ENCODE results near the gene TSPAN7. TPM values are rescaled to one million over a fixed set of nuclear protein-coding genes. Genes with fewer than 3 reads are reported as not detected.

Gene TSPAN7
- total RNA-seq, 1 donor from 2014 or later: 122 TPM

GRCh38 chrX:38636949-38637819, 75.8 kb downstream of the TSPAN7 start:
- DNase-seq (ENCODE audit: low spot score in 2 of 2): no peak
- intact Hi-C loops (cut with DNase I): no loop called here
- TF ChIP-seq CTCF (IDR thresholded peaks at IDR 0.05): no peak
- Histone ChIP-seq H3K4me1 (no peaks in the 10 kb centered on the region), H3K9me3 (no peaks in the 10 kb centered on the region), H3K27ac (no peak overlapping the region), H3K36me3 (no peaks in the 10 kb centered on the region), H3K4me3 (no peak overlapping the region), H3K27me3 (no peaks in the 10 kb centered on the region)

GRCh38 chrX:38638952-38639529, 77.7 kb downstream of the TSPAN7 start:
- Histone ChIP-seq H3K27ac (no peak overlapping the region), H3K9me3 (no peaks in the 10 kb centered on the region), H3K36me3 (no peaks in the 10 kb centered on the region), H3K4me3 (no peak overlapping the region), H3K27me3 (no peaks in the 10 kb centered on the region), H3K4me1 (no peaks in the 10 kb centered on the region)
- DNase-seq (ENCODE audit: low spot score in 2 of 2): no peak
- TF ChIP-seq CTCF (IDR thresholded peaks at IDR 0.05): no peak
- intact Hi-C loops (cut with DNase I): no loop called here

- intact Hi-C loops (cut with DNase I): no loop called here
- H3K9me3 ChIP-seq: no peaks in the 10 kb centered on the region
- no peak for TF ChIP-seq CTCF (IDR thresholded peaks at IDR 0.05)
Measured at GRCh38 chrX:38639730-38640129, 78.4 kb downstream of the TSPAN7 start.

GRCh38 chrX:38641197-38641596, 79.9 kb downstream of the TSPAN7 start:
- intact Hi-C loops (cut with DNase I): no loop called here
- Histone ChIP-seq H3K4me1 (no peaks in the 10 kb centered on the region), H3K27me3 (no peaks in the 10 kb centered on the region), H3K36me3 (no peaks in the 10 kb centered on the region), H3K4me3 (no peak overlapping the region), H3K27ac (no peak overlapping the region), H3K9me3 (no peaks in the 10 kb centered on the region)
- TF ChIP-seq CTCF (IDR thresholded peaks at IDR 0.05): no peak
- DNase-seq (ENCODE audit: low spot score in 2 of 2): no peak

More at GRCh38 chrX:38639730-38640129, 78.4 kb downstream of the TSPAN7 start:
- no peaks in the 10 kb centered on the region for H3K36me3 ChIP-seq
- no peak overlapping the region for H3K4me3 ChIP-seq
- DNase-seq (ENCODE audit: low spot score in 2 of 2): no peak
- H3K27me3 ChIP-seq: no peaks in the 10 kb centered on the region
- no peaks in the 10 kb centered on the region for H3K4me1 ChIP-seq
- H3K27ac ChIP-seq: no peak overlapping the region

GRCh38 chrX:38643903-38644302, 82.6 kb downstream of the TSPAN7 start:
- Histone ChIP-seq H3K9me3 (no peaks in the 10 kb centered on the region), H3K4me3 (no peak overlapping the region), H3K4me1 (no peaks in the 10 kb centered on the region), H3K27me3 (no peaks in the 10 kb centered on the region), H3K27ac (no peak overlapping the region), H3K36me3 (no peaks in the 10 kb centered on the region)
- no peak for TF ChIP-seq CTCF (IDR thresholded peaks at IDR 0.05)
- intact Hi-C loops (cut with DNase I): no loop called here
- no peak for DNase-seq (ENCODE audit: low spot score in 2 of 2)
